ENCODE data around the gene FBRS. TPM values are rescaled to one million over a fixed set of nuclear protein-coding genes. Genes with fewer than 3 reads are reported as not detected.
"Not testable (repeated sequence)": the region's sequence is repeated elsewhere in the genome, so short reads cannot be mapped to it uniquely, and the experiment has no call there.

FBRS gene
- polyA plus RNA-seq, 1 experiment = 5.0 TPM

- Histone ChIP-seq H3K4me3 (ENCODE audit: low read depth, low read length) (no peak overlapping the region), H3K9me3 (ENCODE audit: control insufficient read depth, insufficient read depth, low read length) (peaks cover 14% of the 10 kb centered on the region), H3K27ac (ENCODE audit: low read depth, low read length) (no peak overlapping the region), H3K27me3 (ENCODE audit: control insufficient read depth, insufficient read depth, low read length) (peaks cover 24% of the 10 kb centered on the region)
- ChIA-PET CTCF (interaction anchor here (1.4 kb wide), 1 partner anchor 173 kb away, joined by 4 read pairs; no protein-coding TSS in a partner anchor), POLR2A (interaction anchor here (0.6 to 0.7 kb wide), 2 partner anchors 10 to 137 kb away, joined by 3 to 5 read pairs; no protein-coding TSS in a partner anchor)
- TF ChIP-seq CTCF (IDR thresholded peaks at IDR 0.05; ENCODE audit: low read depth, low read length) = no peak
- no peak for DNase-seq (ENCODE audit: low read depth, low spot score)
These were observed 35.7 kb upstream of the FBRS start for GRCh38 chr16:30622455-30623032.

GRCh38 chr16:30623536-30624283 lies 34.5 kb upstream of the FBRS start:
- ChIA-PET CTCF (interaction anchor here (0.6 to 1.4 kb wide), 2 partner anchors 175 to 191 kb away, joined by 3 to 4 read pairs; no protein-coding TSS in a partner anchor), POLR2A (no interaction called here)
- Histone ChIP-seq H3K4me3 (ENCODE audit: low read depth, low read length) (no peak overlapping the region), H3K9me3 (ENCODE audit: control insufficient read depth, insufficient read depth, low read length) (peaks cover 14% of the 10 kb centered on the region), H3K27me3 (ENCODE audit: control insufficient read depth, insufficient read depth, low read length) (peaks cover 24% of the 10 kb centered on the region), H3K27ac (ENCODE audit: low read depth, low read length) (no peak overlapping the region)
- no peak for TF ChIP-seq CTCF (IDR thresholded peaks at IDR 0.05; ENCODE audit: low read depth, low read length)
- DNase-seq (ENCODE audit: low read depth, low spot score) = no peak

GRCh38 chr16:30626236-30626635 lies 32.0 kb upstream of the FBRS start:
- CTCF ChIA-PET = no interaction called here
- POLR2A ChIA-PET = interaction anchor here (0.5 kb wide), 1 partner anchor 10 kb away, joined by 5 read pairs; no protein-coding TSS in a partner anchor
- Histone ChIP-seq H3K9me3 (ENCODE audit: control insufficient read depth, insufficient read depth, low read length) (peaks cover 14% of the 10 kb centered on the region), H3K27ac (ENCODE audit: low read depth, low read length) (no peak overlapping the region), H3K4me3 (ENCODE audit: low read depth, low read length) (no peak overlapping the region), H3K27me3 (ENCODE audit: control insufficient read depth, insufficient read depth, low read length) (peaks cover 11% of the 10 kb centered on the region)
- DNase-seq (ENCODE audit: low read depth, low spot score) = no peak
- TF ChIP-seq CTCF (IDR thresholded peaks at IDR 0.05; ENCODE audit: low read depth, low read length) = no peak

- CTCF ChIA-PET = interaction anchor here (0.7 to 3.9 kb wide), 23 partner anchors 13 to 546 kb away, joined by 3 to 45 read pairs (median 4); partner anchors contain the start of genes DCTPP1, ZNF747 and ZNF771
- TF ChIP-seq CTCF (IDR thresholded peaks at IDR 0.05; ENCODE audit: low read depth, low read length) = peak; percentile 94
- peak; percentile 43 for DNase-seq (ENCODE audit: low read depth, low spot score)
- peaks cover 10% of the 10 kb centered on the region for H3K9me3 ChIP-seq (ENCODE audit: control insufficient read depth, insufficient read depth, low read length)
- peaks cover 5% of the 10 kb centered on the region for H3K27me3 ChIP-seq (ENCODE audit: control insufficient read depth, insufficient read depth, low read length)
- POLR2A ChIA-PET = interaction anchor here (0.7 kb wide), 1 partner anchor 57 kb away, joined by 3 read pairs; no protein-coding TSS in a partner anchor
- H3K4me3 ChIP-seq (ENCODE audit: low read depth, low read length) = no peak overlapping the region
- no peak overlapping the region for H3K27ac ChIP-seq (ENCODE audit: low read depth, low read length)
These were observed 29.3 kb upstream of the FBRS start for GRCh38 chr16:30628628-30629540.

- not testable (repeated sequence) for DNase-seq (ENCODE audit: low read depth, low spot score); H3K4me3 ChIP-seq (ENCODE audit: low read depth, low read length); H3K27me3 ChIP-seq (ENCODE audit: control insufficient read depth, insufficient read depth, low read length); H3K27ac ChIP-seq (ENCODE audit: low read depth, low read length); H3K9me3 ChIP-seq (ENCODE audit: control insufficient read depth, insufficient read depth, low read length)
- ChIA-PET CTCF (interaction anchor here (0.8 to 1.1 kb wide), 3 partner anchors 97 to 202 kb away, joined by 3 to 4 read pairs (median 3); partner anchors contain the start of gene DCTPP1), POLR2A (interaction anchor here (0.6 kb wide), 2 partner anchors 10 to 27 kb away, joined by 3 to 4 read pairs; no protein-coding TSS in a partner anchor)
These were observed 25.8 kb upstream of the FBRS start for GRCh38 chr16:30632454-30632853.
